PC-3 (cell line): ENCODE results near the gene KCNB1. TPM values are rescaled to one million over a fixed set of nuclear protein-coding genes. Genes with fewer than 3 reads are reported as not detected.

Experiments
- ATAC-seq: fragments of 200-7000 bp; cut with Tn5 transposase; 2 replicates; pipeline ENCODE4 v1.9.1; 2020; ENCODE audit warnings: mild to moderate bottlenecking, moderate library complexity
- Bru-seq: library from RNA; stranded (reverse); fragments of 400-500 nt; gene quantifications from one replicate; lab custom pipeline; 2021; lab: Mats Ljungman, UMichigan
- BruChase-seq, 2 experiments: library from RNA; stranded (reverse); fragments of 400-500 nt; gene quantifications; one replicate each; lab custom pipeline; 2021; lab: Mats Ljungman, UMichigan
- BruUV-seq: library from RNA; stranded (reverse); fragments of 400-500 nt; replicated peaks from 2 replicates; lab custom pipeline; 2021; lab: Mats Ljungman, UMichigan
- CTCF ChIA-PET: fragments of 300-600 bp; sonication (Branson Sonifier 250); formaldehyde crosslinking; loops from one replicate; lab custom pipeline; 2022; ENCODE audit warnings: antibody characterized with exemption; lab: Charles Lee
- POLR2A ChIA-PET: fragments of 300-600 bp; sonication (Branson Sonifier 250); formaldehyde crosslinking; loops from one replicate; lab custom pipeline; 2022; ENCODE audit warnings: antibody characterized with exemption; ENCODE audit not compliant: unreplicated experiment; lab: Charles Lee
- DNase-seq: peaks from one replicate; pipeline ENCODE4 v3.0.0-alpha.2; 2015
- H2AFZ ChIP-seq: fragments of 300-600 bp; sonication (generic); 2 replicates; pipeline ENCODE4 v1.6.0; 2016; ENCODE audit warnings: antibody characterized with exemption, low read length
- H3F3A ChIP-seq: fragments of 300-600 bp; sonication (generic); one replicate; pipeline ENCODE4 v1.6.0; 2017; ENCODE audit warnings: antibody characterized with exemption, low read length, control low read depth, mild to moderate bottlenecking; ENCODE audit not compliant: unreplicated experiment
- H3K27ac ChIP-seq: fragments of 300-600 bp; sonication (generic); 2 replicates; pipeline ENCODE4 v1.5.1; 2016; ENCODE audit warnings: mild to moderate bottlenecking, low read length
- H3K27me3 ChIP-seq: fragments of 300-600 bp; sonication (generic); 2 replicates; pipeline ENCODE4 v1.6.1; 2016; ENCODE audit warnings: low read length, mixed read lengths
- H3K36me3 ChIP-seq: fragments of 300-600 bp; sonication (generic); 2 replicates; pipeline ENCODE4 v1.6.1; 2016; ENCODE audit warnings: low read depth, mixed run types, low read length, mixed read lengths
- H3K4me1 ChIP-seq: fragments of 300-600 bp; sonication (generic); 2 replicates; pipeline ENCODE4 v1.5.1; 2016; ENCODE audit warnings: low read length; ENCODE audit not compliant: insufficient read depth
- H3K4me2 ChIP-seq: fragments of 300-600 bp; sonication (generic); 2 replicates; pipeline ENCODE4 v1.6.0; 2016; ENCODE audit warnings: low read length
- H3K4me3 ChIP-seq: fragments of 300-600 bp; sonication (generic); 2 replicates; pipeline ENCODE4 v1.5.1; 2016; ENCODE audit warnings: mild to moderate bottlenecking, low read length, mixed read lengths
- H3K79me2 ChIP-seq: fragments of 300-600 bp; sonication (generic); 2 replicates; pipeline ENCODE4 v1.6.1; 2017; ENCODE audit warnings: low read length, mixed read lengths
- H3K9ac ChIP-seq: fragments of 300-600 bp; sonication (generic); 2 replicates; pipeline ENCODE4 v1.6.0; 2016; ENCODE audit warnings: mild to moderate bottlenecking, low read length
- H3K9me2 ChIP-seq: fragments of 300-600 bp; sonication (generic); replicated peaks from 2 replicates; pipeline ENCODE4 v1.6.1; 2016; ENCODE audit warnings: mixed run types, low read length, mixed read lengths
- H3K9me3 ChIP-seq: fragments of 300-600 bp; sonication (generic); 2 replicates; pipeline ENCODE4 v1.6.1; 2016; ENCODE audit warnings: low read length, mixed read lengths
- H4K20me1 ChIP-seq: fragments of 300-600 bp; sonication (generic); 2 replicates; pipeline ENCODE4 v1.6.1; 2016; ENCODE audit warnings: low read length, mixed read lengths
- CTCF ChIP-seq: fragments of 300-600 bp; sonication (generic); conservative IDR thresholded peaks from 2 replicates; pipeline ENCODE4 v1.5.1; 2017; ENCODE audit warnings: antibody characterized with exemption, low read depth, mild to moderate bottlenecking, low read length
- EZH2 ChIP-seq: fragments of 300-600 bp; sonication (generic); IDR thresholded peaks from one replicate; pipeline ENCODE4 v1.6.1; 2017; ENCODE audit warnings: antibody characterized with exemption, mild to moderate bottlenecking, low read length; ENCODE audit not compliant: unreplicated experiment
- EZH2phosphoT487 ChIP-seq: fragments of 300-600 bp; sonication (generic); IDR thresholded peaks from 2 replicates; pipeline ENCODE4 v1.6.1; 2018; ENCODE audit warnings: mild to moderate bottlenecking, antibody characterized with exemption, low read length, borderline replicate concordance
- intact Hi-C: fragments of 100-400 bp; cut with micrococcal nuclease; formaldehyde crosslinking; loops from 2 replicates; pipeline ENCODE4 v1.9.0; 2023
- long read RNA-seq: library from polyadenylated mRNA; unstranded; transcript quantifications from one replicate; pipeline ENCODE4 v2.0.0, GENCODE V29; 2021; ENCODE audit not compliant: unreplicated experiment
- total RNA-seq: library from RNA; depleted of rRNA; stranded (reverse); fragments of >200 nt; gene quantifications from 2 replicates; pipeline ENCODE4 v1.2.3, GENCODE V29; 2014; rRNA removed

KCNB1 gene
- total RNA-seq = 0.04 and 0.35 TPM in 2 replicates
- percentile 43 among the genes with signal in this experiment for Bru-seq, nascent RNA
- percentile 51 among the genes with signal in this experiment for BruChase-seq, experiment 1, labeled RNA remaining after a 6-hour chase
- percentile 40 among the genes with signal in this experiment for BruChase-seq, experiment 2, labeled RNA remaining after a 2-hour chase
- long read RNA-seq, full-length matches to known transcripts = 4 of 11 reads
- long read RNA-seq, partial matches to known transcripts = 0 of 11 reads
- long read RNA-seq, other reads (novel, unspliced or antisense) = 7 of 11 reads

GRCh38 chr20:49482621-49483017 lies at the start of gene KCNB1:
Gene KCNB1, minus strand, starts transcription at chr20:49482668. Its CDS starts 188 bp downstream, at chr20:49482480.
- Histone ChIP-seq H3K4me1 (no peaks in the 10 kb centered on the region; the same call in 1 of the 2 replicates), H3K9ac (no peak within 1 kb of the TSS), H3K36me3 (no peaks in the 10 kb centered on the region), H3K9me2 (no peaks in the 10 kb centered on the region), H4K20me1 (no peaks in the 10 kb centered on the region), H3K27ac (no peak within 1 kb of the TSS), H3K9me3 (no peaks in the 10 kb centered on the region), H3F3A (no peaks in the 10 kb centered on the region), H3K4me2 (peak within 1 kb of the TSS; percentile 80), H3K79me2 (no peaks in the 10 kb centered on the region), H2AFZ (0 out of 2 replicates have a peak within 1 kb of the TSS, but pooled peaks have one; percentile 61), H3K27me3 (peaks cover 39% of the 10 kb centered on the region), H3K4me3 (peak within 1 kb of the TSS; percentile 60)
- TF ChIP-seq EZH2 (no peak), CTCF (no peak), EZH2phosphoT487 (no peak)
- ChIA-PET CTCF (no interaction called here), POLR2A (no interaction called here)
- no TSS peak for BruUV-seq
- ATAC-seq (no peak), DNase-seq (peak; percentile 52)
- intact Hi-C loops = loop anchor here (5.0 kb wide), 1 partner anchor 95 kb away; no protein-coding TSS in a partner anchor

GRCh38 chr20:49529470-49529869 lies 47.0 kb upstream of the KCNB1 start:
- H3K27ac ChIP-seq = no peak overlapping the region
- H3K4me2 ChIP-seq = peak overlapping the region; percentile 12; the same call in 1 of the 2 replicates
- H3F3A ChIP-seq = no peaks in the 10 kb centered on the region
- no peaks in the 10 kb centered on the region for H4K20me1 ChIP-seq
- DNase-seq (peak; percentile 68), ATAC-seq (peak; percentile 31; the same call in 1 of the 2 replicates)
- TF ChIP-seq EZH2phosphoT487 = no peak
- no peak for TF ChIP-seq EZH2
- TF ChIP-seq CTCF = no peak
- H3K36me3 ChIP-seq = no peaks in the 10 kb centered on the region
- ChIA-PET CTCF (no interaction called here), POLR2A (no interaction called here)
- peaks cover 24% of the 10 kb centered on the region for H3K27me3 ChIP-seq
- H3K79me2 ChIP-seq = no peaks in the 10 kb centered on the region
- intact Hi-C loops = no loop called here
- no TSS peak for BruUV-seq
- no peak overlapping the region for H2AFZ ChIP-seq
- peaks cover 7% of the 10 kb centered on the region for H3K4me1 ChIP-seq
- no peak overlapping the region for H3K4me3 ChIP-seq
- H3K9ac ChIP-seq = no peak overlapping the region
- H3K9me3 ChIP-seq = no peaks in the 10 kb centered on the region
- no peaks in the 10 kb centered on the region for H3K9me2 ChIP-seq

- no peaks in the 10 kb centered on the region for H3F3A ChIP-seq
- ChIA-PET POLR2A (no interaction called here), CTCF (interaction anchor here (0.6 kb wide), 1 partner anchor 199 kb away, joined by 3 read pairs; no protein-coding TSS in a partner anchor)
- ATAC-seq (no peak), DNase-seq (no peak)
- no TSS peak for BruUV-seq
- no peak overlapping the region for H3K4me3 ChIP-seq
- H3K4me2 ChIP-seq = no peak overlapping the region
- no peak overlapping the region for H3K9ac ChIP-seq
- H3K9me3 ChIP-seq = no peaks in the 10 kb centered on the region
- H4K20me1 ChIP-seq = no peaks in the 10 kb centered on the region
- H3K27me3 ChIP-seq = peaks cover 14% of the 10 kb centered on the region; the same call in 1 of the 2 replicates
- peaks cover 7% of the 10 kb centered on the region for H3K4me1 ChIP-seq
- intact Hi-C loops = no loop called here
- no peaks in the 10 kb centered on the region for H3K36me3 ChIP-seq
- TF ChIP-seq CTCF = no peak
- no peak for TF ChIP-seq EZH2phosphoT487
- TF ChIP-seq EZH2 = no peak
- H3K79me2 ChIP-seq = no peaks in the 10 kb centered on the region
- no peak overlapping the region for H2AFZ ChIP-seq
- no peak overlapping the region for H3K27ac ChIP-seq
- no peaks in the 10 kb centered on the region for H3K9me2 ChIP-seq
Observed at GRCh38 chr20:49526568-49526967, 44.1 kb upstream of the KCNB1 start.
